HG02571 (cell line): ENCODE data around the gene GRPR.

Experiments used
- ATAC-seq: cut with Tn5 transposase; IDR thresholded peaks from one replicate; pipeline ENCODE4 v1.9.1; 2021; ENCODE audit warnings: mild to moderate bottlenecking, moderate library complexity; ENCODE audit not compliant: unreplicated experiment

The GRPR gene

GRCh38 chrX:16123222-16123786 is at the start of gene GRPR:
GRPR (plus strand) TSS chrX:16123565; CDS start chrX:16123954, 389 bp downstream.
- ATAC-seq, result no peak

DNA sequence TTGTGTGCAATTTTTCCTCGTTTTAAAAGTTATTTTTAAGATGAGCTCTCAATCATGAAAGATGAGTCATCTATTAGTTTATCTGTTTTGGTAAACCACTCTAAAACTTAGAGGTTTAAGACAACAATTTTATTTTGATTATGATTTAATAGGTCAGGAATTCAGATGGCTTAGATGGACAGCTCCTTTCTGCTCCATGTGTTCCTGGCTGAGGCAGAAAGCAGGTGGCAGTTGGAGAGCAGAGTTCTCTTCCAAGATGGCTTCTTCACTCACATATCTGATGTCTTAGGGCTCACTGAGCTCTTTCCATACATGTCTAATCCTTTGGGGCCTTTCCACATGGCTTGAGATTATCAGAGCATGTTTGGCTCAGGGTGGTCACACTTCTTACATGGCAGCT is 48.3 kb upstream of the GRPR start:
- no peak for ATAC-seq

DNA sequence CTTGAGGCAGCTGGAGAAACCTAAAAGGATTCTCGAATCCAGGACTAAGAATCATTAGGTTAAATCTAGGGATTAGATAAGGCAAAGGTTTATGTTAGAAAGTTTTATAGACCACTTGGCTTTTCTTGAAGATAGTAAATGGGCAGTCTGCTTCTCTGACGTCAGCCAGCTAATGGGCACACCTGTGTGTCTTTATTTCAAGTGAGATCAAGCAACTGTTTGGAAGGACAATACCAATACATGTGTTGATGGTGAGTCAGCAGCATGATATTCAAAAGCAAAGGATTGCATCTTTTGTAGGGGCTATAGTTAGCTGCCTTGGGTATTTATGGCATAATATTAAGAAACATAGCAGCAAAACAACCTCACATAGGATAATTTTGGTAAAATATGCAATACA is 46.5 kb upstream of the GRPR start:
- ATAC-seq, result no peak

- ATAC-seq, result no peak
These were observed 45.6 kb upstream of the GRPR start for GRCh38 chrX:16077811-16078210.

GRCh38 chrX:16081357-16081756 is 42.0 kb upstream of the GRPR start:
- no peak for ATAC-seq

DNA sequence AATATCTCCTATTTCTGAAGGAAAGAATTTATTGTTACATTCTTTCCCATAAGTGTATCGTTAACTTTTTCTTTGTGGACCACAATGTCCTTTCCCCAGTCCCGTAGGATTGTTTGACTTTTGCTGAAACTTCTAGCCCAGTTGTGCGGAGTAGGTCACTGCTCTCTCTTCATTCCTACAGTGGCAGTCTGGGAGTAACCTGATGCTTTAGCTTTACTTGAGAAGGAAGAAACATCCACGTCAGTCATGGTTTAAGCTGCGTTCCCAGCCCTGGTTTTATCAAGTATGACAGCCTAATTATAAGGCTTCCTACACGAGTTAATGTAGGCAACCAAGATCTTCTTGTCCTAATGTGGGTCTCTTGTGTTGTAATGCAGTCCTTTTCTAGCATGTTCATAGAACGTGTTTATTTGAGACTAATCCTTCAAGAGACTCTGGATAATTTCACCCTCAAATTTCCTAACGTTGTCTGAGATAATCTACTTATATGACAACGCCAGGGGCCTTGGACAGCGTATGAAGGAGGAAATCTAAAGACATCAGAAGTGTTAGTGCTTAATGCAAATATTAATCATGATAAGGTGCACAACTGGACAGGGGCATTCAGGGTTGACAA is 40.8 kb upstream of the GRPR start:
- ATAC-seq, result no peak

DNA sequence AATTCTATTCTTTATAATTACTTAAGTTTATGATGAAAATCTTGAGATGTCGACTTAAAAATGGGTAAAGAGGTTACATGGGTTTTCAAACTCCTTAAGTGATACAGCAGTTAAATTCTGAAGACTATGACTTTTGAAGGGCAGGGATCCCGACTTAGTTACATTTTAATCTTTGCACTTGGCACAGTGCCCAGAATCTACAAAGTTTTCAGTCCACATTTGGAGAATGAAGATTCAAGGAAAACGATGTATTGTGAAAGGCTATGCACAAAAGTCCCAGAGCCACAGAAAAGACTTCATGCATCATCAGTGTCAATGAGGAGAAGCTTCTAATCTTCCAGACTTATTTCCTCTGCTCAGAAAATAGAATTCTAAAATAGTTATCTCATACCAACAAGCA is 36.3 kb upstream of the GRPR start:
- ATAC-seq, result no peak

DNA sequence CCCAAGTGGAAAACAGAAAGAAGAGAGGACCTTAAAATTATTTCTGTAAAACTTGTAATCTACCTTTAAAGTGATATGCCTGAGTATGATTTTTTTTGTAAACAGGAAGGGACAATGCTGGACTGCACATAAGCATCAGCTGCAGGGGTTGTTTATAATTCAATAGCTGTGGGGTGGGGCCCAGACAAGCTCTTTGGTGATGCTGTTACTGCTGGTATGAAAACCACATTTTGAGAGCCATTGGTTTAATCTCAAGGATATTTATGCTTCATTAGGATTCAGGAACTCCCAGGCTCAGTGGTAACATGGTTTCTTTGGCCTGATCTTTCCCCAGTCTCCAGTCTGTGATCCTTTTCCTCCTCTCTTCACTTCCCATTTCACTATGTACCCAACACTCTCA is 34.3 kb upstream of the GRPR start:
- ATAC-seq, result no peak

GRCh38 chrX:16096141-16096540 is 27.2 kb upstream of the GRPR start:
- no peak for ATAC-seq

GRCh38 chrX:16100673-16101072 is 22.7 kb upstream of the GRPR start:
- ATAC-seq, result no peak

- no peak for ATAC-seq
These were observed 21.8 kb upstream of the GRPR start for GRCh38 chrX:16101581-16101980.

DNA sequence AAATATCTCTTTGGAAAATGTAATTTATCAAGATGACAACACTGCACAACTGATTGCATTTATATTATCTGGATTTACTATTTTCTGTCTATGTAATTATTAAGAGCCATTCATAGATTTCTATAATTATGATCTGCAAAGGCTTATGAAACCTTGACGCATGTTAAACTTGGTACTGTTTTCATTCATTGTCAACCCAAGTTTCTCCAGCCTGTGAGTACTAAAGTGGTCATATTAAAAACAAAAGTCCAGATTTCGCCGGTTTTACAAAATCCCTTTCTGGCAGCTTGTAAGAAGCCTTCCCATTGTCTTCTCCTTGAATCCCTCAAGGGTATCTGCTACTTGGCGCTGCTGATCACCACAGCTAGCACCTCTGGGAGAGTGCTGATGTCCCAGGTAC is 19.7 kb upstream of the GRPR start:
- ATAC-seq, result no peak

- no peak for ATAC-seq
These were observed 10.9 kb upstream of the GRPR start for GRCh38 chrX:16112428-16112827.

DNA sequence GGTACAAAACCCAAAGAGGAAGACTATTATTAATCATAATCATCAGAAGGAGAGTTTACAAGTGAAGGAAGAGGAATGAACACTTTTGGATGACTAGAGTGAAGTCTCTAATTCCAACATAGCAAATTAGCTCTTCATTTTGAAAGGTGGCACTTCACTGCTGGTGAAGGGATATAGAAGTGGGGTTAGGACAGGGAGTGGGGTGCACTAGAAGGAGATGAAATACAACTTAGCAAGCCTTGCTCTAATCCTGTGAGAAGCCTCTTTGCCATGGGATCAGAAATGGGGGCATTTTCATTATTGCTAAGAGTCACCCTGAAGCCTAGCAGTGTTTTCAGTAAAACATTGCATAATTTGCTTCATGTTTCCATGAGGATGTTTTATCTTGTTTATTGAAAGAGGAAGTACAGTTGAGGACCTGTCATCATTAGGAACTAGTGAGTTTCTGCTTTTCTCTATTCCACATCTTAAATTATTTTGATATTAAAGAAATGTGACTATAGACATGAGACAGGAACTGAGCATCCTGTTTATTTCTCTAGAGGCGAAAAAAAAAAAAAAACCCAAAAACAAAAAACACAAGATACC is 9.3 kb upstream of the GRPR start:
- ATAC-seq, result no peak

DNA sequence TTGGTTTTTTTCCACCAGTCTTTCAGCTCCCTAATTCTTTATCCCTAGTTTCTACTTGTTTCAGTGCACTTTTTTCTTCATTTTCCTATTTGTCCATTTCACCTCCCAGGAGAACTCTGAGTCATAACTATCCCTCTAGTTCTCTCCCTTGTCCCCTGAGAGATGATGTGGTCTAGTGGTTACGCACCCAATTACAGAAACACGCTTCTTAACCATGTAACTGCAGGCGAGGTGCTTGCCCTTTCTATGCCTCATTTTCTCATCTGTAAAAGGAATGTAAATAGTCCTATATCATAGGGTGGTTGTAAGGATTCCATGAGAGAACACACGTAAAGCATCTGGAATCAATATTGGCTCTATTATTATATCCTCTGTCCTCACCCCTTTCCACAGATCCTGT is 8.8 kb upstream of the GRPR start:
- ATAC-seq, result no peak

DNA sequence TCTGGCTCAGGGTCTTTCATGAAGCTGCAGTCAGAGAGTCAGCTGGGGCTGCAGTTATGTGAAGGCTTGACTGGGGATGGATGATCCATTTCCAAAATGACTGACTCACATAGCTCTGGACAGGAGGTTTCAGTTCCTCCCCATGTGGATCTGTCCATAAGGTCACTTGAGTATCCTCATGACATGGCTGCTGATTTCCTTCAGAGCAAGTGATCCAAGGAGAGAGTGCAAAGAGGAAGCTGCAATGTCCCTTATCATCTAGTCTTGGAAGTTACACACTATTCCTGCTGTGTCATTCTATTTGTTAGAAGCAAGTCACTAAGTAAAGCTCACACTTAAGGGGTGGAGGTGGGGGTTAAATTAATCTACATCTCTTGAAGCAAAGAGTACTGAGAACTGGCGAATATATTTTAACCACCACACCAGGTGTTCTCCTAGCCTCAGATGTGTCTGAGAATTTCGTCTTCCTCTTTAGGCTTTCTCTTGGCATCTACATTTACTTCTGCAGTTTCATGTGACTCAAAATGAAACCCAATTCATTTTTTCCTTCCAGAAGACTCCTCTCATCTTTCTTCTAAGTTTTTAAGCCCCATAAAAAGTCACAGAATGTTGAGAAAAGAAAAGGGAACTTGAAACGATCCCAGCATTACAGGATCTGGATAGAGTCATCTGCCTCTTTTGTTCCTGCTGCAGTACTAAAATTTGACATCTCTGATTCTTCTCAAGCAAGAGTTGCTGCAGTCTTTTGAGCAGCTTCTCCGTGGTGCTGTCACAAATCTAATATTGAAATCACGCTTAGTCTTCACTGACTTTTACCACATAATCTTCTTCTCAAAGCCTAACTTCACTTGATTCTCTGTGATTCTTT is 3.8 kb upstream of the GRPR start:
- ATAC-seq, result peak; percentile 88

DNA sequence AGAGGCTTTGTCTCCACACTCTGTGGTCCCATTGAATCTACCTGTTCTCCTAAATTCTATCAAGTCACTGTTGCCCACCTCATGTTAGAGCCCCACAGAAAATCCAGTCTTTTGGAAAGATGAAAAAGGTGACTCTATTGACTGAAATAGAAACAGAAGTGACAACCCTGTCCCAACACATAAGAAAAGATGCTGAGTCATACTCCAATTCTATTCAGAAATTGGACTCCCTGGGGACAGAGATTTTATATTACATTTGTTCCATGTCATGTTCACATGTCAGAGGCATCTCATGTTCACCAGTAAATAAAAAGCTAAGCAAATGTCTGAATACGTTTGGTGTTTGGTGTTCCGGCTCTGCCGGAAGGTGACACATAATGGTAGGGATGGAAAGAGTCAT is 2.9 kb upstream of the GRPR start:
- no peak for ATAC-seq

- ATAC-seq, result no peak
These were observed 836 bp downstream of the GRPR start for GRCh38 chrX:16124201-16124600.

- no peak for ATAC-seq
These were observed 2.3 kb downstream of the GRPR start for GRCh38 chrX:16125520-16126149.

GRCh38 chrX:16130707-16131106 is 7.3 kb downstream of the GRPR start:
- no peak for ATAC-seq

DNA sequence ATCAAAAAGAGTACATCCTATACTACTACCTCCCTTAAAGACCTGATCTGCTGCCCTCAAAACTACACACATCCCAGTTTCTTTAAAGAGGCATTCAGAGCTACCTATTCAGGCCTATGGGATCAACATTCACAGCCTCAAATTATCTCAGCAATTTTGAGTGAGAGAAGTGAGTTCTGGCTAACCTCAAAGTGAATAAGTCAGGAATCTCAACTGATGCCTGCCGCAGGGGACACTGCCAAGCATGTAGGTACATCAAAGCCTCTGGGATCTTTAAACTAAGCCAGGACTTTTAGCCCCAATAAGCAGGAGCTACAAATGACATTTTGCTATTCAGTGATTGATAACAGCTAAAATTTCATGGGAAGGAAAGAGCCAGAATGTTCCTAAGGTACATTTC is 11.6 kb downstream of the GRPR start:
- no peak for ATAC-seq
